Measurements from ENCODE around the gene TMCO4.

TMCO4 gene

GRCh38 chr1:19647643-19648042 lies 152.1 kb downstream of the TMCO4 start:
- Histone ChIP-seq H3K4me3 (ENCODE audit: low read depth in 1 of 5, low read length in 5 of 5) (peak overlapping the region in 3 of 5 donors; percentile 8 to 29 (median 14)), H3K27ac (ENCODE audit: low read depth, low read length) (peak overlapping the region; percentile 94), H3K27me3 (ENCODE audit: control insufficient read depth in 5 of 5, insufficient read depth in 4 of 5, low read length in 5 of 5) (no peaks in the 10 kb centered on the region), H3K36me3 (ENCODE audit: control insufficient read depth in 5 of 5, insufficient read depth in 5 of 5, low read length in 5 of 5) (no peaks in the 10 kb centered on the region), H3K9me3 (ENCODE audit: control insufficient read depth in 5 of 5, low read length in 5 of 5) (no peaks in the 10 kb centered on the region), H3K9ac (ENCODE audit: low read length in 5 of 5) (peak overlapping the region in 3 of 5 donors; percentile 4 to 52 (median 28)), H3K4me1 (ENCODE audit: control insufficient read depth in 5 of 5, insufficient read depth in 5 of 5, low read length in 5 of 5) (peaks cover 14 to 74% (median 68%) of the 10 kb centered on the region in 5 donors)

DNA sequence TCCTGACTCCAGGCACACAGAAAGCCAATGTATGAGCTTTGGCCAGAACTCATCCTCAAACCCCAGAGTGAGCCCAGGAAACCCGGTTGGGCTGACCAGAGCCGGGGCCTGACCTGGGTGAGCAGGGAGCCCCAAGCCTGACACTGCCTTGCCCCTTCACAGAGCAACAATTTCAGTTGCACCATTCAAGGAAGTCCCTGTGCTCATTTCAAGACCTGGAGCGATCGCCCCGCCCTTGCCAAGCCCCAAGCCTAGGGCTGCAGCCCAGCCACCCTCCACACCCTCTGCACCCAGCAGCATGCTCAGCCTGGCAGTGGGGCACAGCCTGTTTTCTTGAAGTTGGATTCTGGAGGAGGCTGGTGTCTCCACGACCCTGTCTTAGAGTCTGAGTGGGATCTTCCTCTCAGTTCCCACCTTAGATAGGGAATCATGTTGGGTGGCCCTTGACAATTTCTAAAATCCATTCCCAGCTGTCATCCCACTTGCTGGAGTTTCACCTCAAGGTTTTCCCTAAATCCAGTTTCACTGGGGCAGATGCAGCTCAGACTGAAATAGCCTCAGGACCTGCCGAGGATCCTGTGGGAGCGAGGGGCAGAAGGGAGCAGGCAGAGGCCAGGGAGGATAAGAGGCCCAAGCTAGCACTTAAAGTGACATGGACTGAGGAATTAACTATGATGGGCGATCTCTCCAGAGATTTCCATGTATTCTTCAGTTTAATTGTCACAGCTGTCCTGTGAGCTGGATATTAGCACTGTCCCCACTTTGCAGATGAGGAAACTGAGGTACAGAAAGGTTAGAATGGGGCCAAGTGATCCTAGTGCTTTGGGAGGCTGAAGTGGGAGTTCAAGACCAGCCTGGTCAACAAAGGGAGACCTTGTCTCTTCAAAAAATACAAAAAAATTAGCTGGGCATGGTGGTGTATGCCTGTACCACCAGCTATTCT lies 153.1 kb downstream of the TMCO4 start:
- Histone ChIP-seq H3K4me3 (ENCODE audit: low read depth in 1 of 5, low read length in 5 of 5) (peak overlapping the region in 4 of 5 donors; percentile 88 to 94 (median 94)), H3K9ac (ENCODE audit: low read length in 5 of 5) (peak overlapping the region in 1 of 5 donors; percentile 4), H3K36me3 (ENCODE audit: control insufficient read depth in 5 of 5, insufficient read depth in 5 of 5, low read length in 5 of 5) (no peaks in the 10 kb centered on the region), H3K9me3 (ENCODE audit: control insufficient read depth in 5 of 5, low read length in 5 of 5) (no peaks in the 10 kb centered on the region), H3K4me1 (ENCODE audit: control insufficient read depth in 5 of 5, insufficient read depth in 5 of 5, low read length in 5 of 5) (peaks cover 14 to 68% (median 64%) of the 10 kb centered on the region in 5 donors), H3K27me3 (ENCODE audit: control insufficient read depth in 5 of 5, insufficient read depth in 4 of 5, low read length in 5 of 5) (no peaks in the 10 kb centered on the region), H3K27ac (ENCODE audit: low read depth, low read length) (peak overlapping the region; percentile 94)

GRCh38 chr1:19645411-19646251 lies 154.1 kb downstream of the TMCO4 start:
- H3K4me3 ChIP-seq (ENCODE audit: low read depth in 1 of 5, low read length in 5 of 5) = peak overlapping the region; percentile 76 to 94 (median 94)
- H3K27me3 ChIP-seq (ENCODE audit: control insufficient read depth in 5 of 5, insufficient read depth in 4 of 5, low read length in 5 of 5) = no peaks in the 10 kb centered on the region
- H3K36me3 ChIP-seq (ENCODE audit: control insufficient read depth in 5 of 5, insufficient read depth in 5 of 5, low read length in 5 of 5) = no peaks in the 10 kb centered on the region
- H3K9ac ChIP-seq (ENCODE audit: low read length in 5 of 5) = peak overlapping the region in 4 of 5 donors; percentile 85 to 96 (median 92)
- H3K9me3 ChIP-seq (ENCODE audit: control insufficient read depth in 5 of 5, low read length in 5 of 5) = no peaks in the 10 kb centered on the region
- H3K27ac ChIP-seq (ENCODE audit: low read depth, low read length) = peak overlapping the region; percentile 94
- peaks cover 9 to 60% (median 56%) of the 10 kb centered on the region in 5 donors for H3K4me1 ChIP-seq (ENCODE audit: control insufficient read depth in 5 of 5, insufficient read depth in 5 of 5, low read length in 5 of 5)

GRCh38 chr1:19644681-19645410 lies 154.9 kb downstream of the TMCO4 start:
- Histone ChIP-seq H3K27ac (ENCODE audit: low read depth, low read length) (peak overlapping the region; percentile 94), H3K4me1 (ENCODE audit: control insufficient read depth in 5 of 5, insufficient read depth in 5 of 5, low read length in 5 of 5) (peaks cover 7 to 57% (median 48%) of the 10 kb centered on the region in 5 donors), H3K27me3 (ENCODE audit: control insufficient read depth in 5 of 5, insufficient read depth in 4 of 5, low read length in 5 of 5) (no peaks in the 10 kb centered on the region), H3K4me3 (ENCODE audit: low read depth in 1 of 5, low read length in 5 of 5) (peak overlapping the region; percentile 77 to 94 (median 94)), H3K36me3 (ENCODE audit: control insufficient read depth in 5 of 5, insufficient read depth in 5 of 5, low read length in 5 of 5) (no peaks in the 10 kb centered on the region), H3K9me3 (ENCODE audit: control insufficient read depth in 5 of 5, low read length in 5 of 5) (no peaks in the 10 kb centered on the region), H3K9ac (ENCODE audit: low read length in 5 of 5) (peak overlapping the region in 4 of 5 donors; percentile 85 to 96 (median 92))

DNA sequence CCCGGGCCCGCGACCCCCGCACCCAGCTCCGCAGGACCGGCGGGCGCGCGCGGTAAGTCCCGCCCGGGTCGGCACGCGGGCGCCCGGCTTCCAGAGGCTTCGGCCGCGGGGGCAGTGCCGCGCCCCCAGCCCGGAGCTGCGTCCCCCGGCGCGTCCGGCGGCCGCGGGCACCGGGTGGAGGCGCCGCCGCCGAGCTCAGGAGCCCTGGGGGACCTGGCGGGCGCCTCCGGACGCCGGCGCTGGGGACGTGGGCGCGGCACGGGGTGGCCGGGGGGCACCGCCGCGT lies 155.4 kb downstream of the TMCO4 start:
- Histone ChIP-seq H3K27me3 (ENCODE audit: control insufficient read depth in 5 of 5, insufficient read depth in 4 of 5, low read length in 5 of 5) (no peaks in the 10 kb centered on the region), H3K4me3 (ENCODE audit: low read depth in 1 of 5, low read length in 5 of 5) (peak overlapping the region in 4 of 5 donors; percentile 88 to 94 (median 94)), H3K4me1 (ENCODE audit: control insufficient read depth in 5 of 5, insufficient read depth in 5 of 5, low read length in 5 of 5) (peaks cover 7 to 54% (median 47%) of the 10 kb centered on the region in 5 donors), H3K9ac (ENCODE audit: low read length in 5 of 5) (peak overlapping the region in 4 of 5 donors; percentile 85 to 96 (median 92)), H3K27ac (ENCODE audit: low read depth, low read length) (peak overlapping the region; percentile 94), H3K36me3 (ENCODE audit: control insufficient read depth in 5 of 5, insufficient read depth in 5 of 5, low read length in 5 of 5) (no peaks in the 10 kb centered on the region), H3K9me3 (ENCODE audit: control insufficient read depth in 5 of 5, low read length in 5 of 5) (no peaks in the 10 kb centered on the region)

DNA sequence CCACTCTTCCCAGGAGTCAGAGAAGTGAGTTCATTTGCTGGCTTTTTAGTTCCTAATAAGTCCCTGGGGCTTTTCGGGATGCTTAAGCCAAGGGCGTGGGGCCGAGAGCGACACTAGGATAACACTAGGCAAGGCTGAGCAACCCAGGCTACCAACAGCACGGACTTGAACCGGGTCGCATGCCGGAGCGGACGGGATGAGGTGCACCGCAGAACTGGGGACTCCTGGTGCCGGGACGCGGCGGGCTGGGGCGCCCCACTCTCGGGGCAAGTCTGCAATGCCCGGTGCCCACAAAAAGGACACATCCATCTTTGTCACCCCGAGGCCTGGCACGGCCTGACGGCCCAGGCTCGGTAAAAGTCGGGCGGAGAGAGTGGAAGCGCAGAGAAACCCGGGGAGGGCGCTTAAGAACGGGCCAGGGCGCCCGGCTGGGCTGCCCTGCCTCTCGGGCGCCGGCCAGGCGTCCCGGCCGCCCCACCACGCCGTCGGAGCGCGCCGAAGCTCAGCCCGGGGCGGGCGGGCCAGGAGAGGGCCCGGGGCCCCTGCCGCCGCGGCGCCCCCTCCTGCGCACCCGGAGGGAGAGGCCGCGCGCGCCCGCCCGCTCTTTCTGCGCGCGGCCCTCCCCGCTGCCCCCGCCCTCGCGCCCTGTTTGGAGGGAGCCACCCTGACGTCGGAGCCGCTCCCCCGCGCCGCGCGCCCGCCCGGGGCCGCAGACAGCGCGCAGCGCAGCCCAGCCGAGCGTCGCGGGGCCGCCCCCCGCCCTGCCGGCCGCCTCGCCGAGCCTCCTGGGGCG lies 155.9 kb downstream of the TMCO4 start, which contains the start of gene NBL1:
TSS of gene NBL1 (plus strand) at position 710 of the 793 bp plus-strand sequence. CDS start 10,720 bp downstream, outside the sequence.
- peak within 1 kb of the TSS; percentile 94 for H3K27ac ChIP-seq (ENCODE audit: low read depth, low read length)

DNA sequence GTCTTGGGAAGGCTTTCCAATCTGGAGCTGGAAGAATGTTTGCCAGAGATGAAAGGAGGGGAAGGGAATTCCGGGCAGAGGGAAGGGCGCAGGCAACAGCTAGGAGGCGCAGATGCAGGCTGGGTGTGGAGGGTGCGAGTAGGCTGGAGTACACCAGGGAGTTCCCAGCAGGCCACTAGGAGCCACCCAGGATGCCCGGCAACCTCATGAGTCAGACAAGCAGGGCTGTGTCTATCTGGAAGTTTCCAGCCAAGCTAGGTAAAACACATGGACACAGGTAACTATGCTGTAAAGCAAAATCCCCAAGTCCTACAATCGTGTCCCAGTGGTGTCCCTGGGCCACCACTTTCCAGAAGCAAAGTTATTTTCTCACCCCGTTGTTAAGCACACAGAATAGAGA lies 156.6 kb downstream of the TMCO4 start:
- Histone ChIP-seq H3K9me3 (ENCODE audit: control insufficient read depth in 5 of 5, low read length in 5 of 5) (no peaks in the 10 kb centered on the region), H3K4me3 (ENCODE audit: low read depth in 1 of 5, low read length in 5 of 5) (peak overlapping the region; percentile 51 to 94 (median 67)), H3K27me3 (ENCODE audit: control insufficient read depth in 5 of 5, insufficient read depth in 4 of 5, low read length in 5 of 5) (no peaks in the 10 kb centered on the region), H3K9ac (ENCODE audit: low read length in 5 of 5) (peak overlapping the region; percentile 48 to 85 (median 78)), H3K4me1 (ENCODE audit: control insufficient read depth in 5 of 5, insufficient read depth in 5 of 5, low read length in 5 of 5) (peaks cover 7 to 47% (median 38%) of the 10 kb centered on the region in 5 donors), H3K36me3 (ENCODE audit: control insufficient read depth in 5 of 5, insufficient read depth in 5 of 5, low read length in 5 of 5) (no peaks in the 10 kb centered on the region), H3K27ac (ENCODE audit: low read depth, low read length) (peak overlapping the region; percentile 76)

More for the DNA sequence above, 155.9 kb downstream of the TMCO4 start, which contains the start of gene NBL1:
- Histone ChIP-seq H3K27me3 (ENCODE audit: control insufficient read depth in 5 of 5, insufficient read depth in 4 of 5, low read length in 5 of 5) (no peaks in the 10 kb centered on the region), H3K36me3 (ENCODE audit: control insufficient read depth in 5 of 5, insufficient read depth in 5 of 5, low read length in 5 of 5) (no peaks in the 10 kb centered on the region), H3K4me1 (ENCODE audit: control insufficient read depth in 5 of 5, insufficient read depth in 5 of 5, low read length in 5 of 5) (peaks cover 7 to 51% (median 45%) of the 10 kb centered on the region in 5 donors), H3K9me3 (ENCODE audit: control insufficient read depth in 5 of 5, low read length in 5 of 5) (no peaks in the 10 kb centered on the region), H3K4me3 (ENCODE audit: low read depth in 1 of 5, low read length in 5 of 5) (peak within 1 kb of the TSS; percentile 77 to 94 (median 94)), H3K9ac (ENCODE audit: low read length in 5 of 5) (peak within 1 kb of the TSS; percentile 48 to 96 (median 89))

DNA sequence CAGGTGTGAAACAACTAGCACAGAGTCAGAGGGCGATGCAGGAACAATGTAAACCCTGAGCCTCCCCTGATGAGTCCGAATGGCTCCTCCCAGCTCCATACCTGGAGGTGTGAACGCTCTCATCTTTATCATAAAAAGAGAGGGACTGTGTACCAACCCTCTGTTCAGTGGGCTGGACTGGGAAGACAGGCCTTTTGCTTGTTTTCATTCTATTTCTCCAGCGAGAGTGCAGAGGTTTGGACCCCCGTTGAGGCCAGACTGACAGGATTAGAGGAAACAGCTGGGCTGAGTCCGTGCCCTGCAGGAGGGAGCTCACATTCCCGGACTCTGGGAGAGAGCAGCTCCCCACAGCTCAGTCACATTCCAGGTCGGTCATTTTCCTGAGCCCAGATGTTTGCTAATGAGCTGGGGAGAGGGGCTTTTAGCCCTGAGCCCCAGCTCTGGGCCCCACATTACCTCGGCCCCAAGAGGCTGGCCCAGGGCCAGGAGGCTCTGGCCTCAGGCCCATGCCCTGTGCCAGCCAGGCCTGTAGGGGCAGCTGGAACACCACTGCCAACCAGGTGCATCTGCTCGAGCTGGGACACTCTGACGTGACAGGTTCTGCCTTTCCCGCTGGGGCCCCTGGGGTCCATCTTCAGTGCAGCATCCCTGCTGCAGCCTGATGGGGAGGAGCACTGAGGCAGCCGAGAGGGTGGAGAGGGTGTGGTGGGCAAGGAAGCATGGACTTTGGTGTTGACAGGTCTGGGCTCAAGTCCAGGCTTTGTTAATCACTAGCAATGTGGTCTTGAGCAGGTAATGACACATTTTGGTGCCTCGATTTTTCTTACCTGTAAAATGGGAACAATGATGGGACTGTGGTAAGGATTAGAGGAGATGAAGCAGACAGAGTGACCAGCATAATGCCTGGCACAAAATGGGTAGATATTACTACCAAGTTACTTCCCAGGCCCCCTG lies 159.1 kb downstream of the TMCO4 start:
- Histone ChIP-seq H3K9me3 (ENCODE audit: control insufficient read depth in 5 of 5, low read length in 5 of 5) (no peaks in the 10 kb centered on the region), H3K36me3 (ENCODE audit: control insufficient read depth in 5 of 5, insufficient read depth in 5 of 5, low read length in 5 of 5) (no peaks in the 10 kb centered on the region), H3K27me3 (ENCODE audit: control insufficient read depth in 5 of 5, insufficient read depth in 4 of 5, low read length in 5 of 5) (no peaks in the 10 kb centered on the region), H3K9ac (ENCODE audit: low read length in 5 of 5) (no peak overlapping the region), H3K4me3 (ENCODE audit: low read depth in 1 of 5, low read length in 5 of 5) (no peak overlapping the region), H3K4me1 (ENCODE audit: control insufficient read depth in 5 of 5, insufficient read depth in 5 of 5, low read length in 5 of 5) (peaks cover 4 to 28% (median 20%) of the 10 kb centered on the region in 5 donors), H3K27ac (ENCODE audit: low read depth, low read length) (no peak overlapping the region)
